DMS 273 (cell line): ENCODE measurements around the gene COMMD8.
"Not testable (repeated sequence)": the region's sequence is repeated elsewhere in the genome, so short reads cannot be mapped to it uniquely, and the experiment has no call there.

Experiments used
- DNase-seq: peaks from one replicate; lab custom pipeline; 2025; ENCODE audit not compliant: unreplicated experiment; lab: John Stamatoyannopoulos, UW

Gene COMMD8

DNA sequence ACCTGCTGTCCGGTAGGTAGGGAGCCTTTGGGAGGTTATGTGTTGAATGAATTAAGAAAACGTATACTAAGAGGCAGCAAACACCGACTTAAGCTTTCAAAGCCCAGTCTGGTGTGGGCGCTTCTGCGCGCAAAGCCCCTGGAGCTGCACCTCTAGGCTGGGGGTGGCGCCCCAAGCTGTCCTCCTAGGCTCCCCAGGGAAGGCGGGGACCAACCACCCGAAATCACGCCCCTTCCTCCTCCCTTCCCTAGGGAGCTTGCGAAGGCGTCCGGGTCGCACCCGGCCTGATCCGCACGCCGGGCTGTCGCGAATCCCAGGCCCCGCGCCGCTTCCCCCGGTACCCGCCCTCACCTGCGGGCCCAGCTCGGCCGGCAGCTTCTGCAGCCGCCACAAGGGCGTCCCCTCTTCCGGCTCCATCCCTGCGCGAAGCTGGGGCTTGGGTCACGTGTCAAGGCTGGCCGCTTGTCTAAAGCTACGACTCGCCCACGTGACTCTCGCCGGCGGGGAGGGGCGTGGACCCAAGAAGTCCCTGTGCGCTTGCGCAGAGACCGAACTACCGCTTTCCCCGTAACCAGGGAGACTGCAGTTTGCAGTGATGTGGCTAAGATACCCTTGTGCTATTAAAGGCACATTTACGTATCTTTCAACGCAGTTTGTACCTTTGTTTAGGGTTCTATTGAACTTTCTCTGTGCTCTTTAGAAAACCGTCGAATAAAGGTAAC, at the start of gene COMMD8:
Gene COMMD8 (minus strand): TSS at position 468 of the 722 bp plus-strand sequence. CDS start 51 bp downstream, at position 417.
- peak; percentile 97 for DNase-seq

DNA sequence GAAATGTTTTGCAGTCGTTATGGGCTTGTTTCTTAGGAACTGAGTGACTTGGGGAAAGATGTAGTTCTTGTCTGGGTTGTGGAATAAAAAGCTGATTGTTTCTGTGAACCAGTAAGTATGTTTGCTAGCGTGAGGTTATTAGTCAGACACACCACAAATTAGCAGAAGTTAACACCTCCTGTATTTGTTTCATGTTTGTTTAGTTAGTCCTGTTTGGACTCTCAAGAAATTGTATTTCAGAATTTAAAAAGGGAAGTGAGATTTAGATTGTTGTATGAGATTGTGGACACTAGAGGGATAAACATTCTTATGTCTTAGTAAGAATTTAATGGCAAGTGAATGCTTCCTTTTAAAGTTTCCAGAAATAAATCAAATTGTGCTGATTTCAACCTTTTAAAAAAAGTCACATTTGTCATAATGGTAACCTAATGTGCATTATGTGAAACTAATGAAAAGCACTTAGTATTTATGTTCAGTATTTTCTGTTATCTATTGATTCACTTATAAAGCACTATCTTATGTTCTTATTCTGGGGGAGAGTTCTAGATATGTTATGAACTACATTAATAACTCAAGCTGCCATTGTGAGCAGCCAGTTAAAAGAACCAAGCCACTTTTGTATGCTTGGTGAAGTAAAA, 47.1 kb upstream of the COMMD8 start:
- DNase-seq, result no peak

DNA sequence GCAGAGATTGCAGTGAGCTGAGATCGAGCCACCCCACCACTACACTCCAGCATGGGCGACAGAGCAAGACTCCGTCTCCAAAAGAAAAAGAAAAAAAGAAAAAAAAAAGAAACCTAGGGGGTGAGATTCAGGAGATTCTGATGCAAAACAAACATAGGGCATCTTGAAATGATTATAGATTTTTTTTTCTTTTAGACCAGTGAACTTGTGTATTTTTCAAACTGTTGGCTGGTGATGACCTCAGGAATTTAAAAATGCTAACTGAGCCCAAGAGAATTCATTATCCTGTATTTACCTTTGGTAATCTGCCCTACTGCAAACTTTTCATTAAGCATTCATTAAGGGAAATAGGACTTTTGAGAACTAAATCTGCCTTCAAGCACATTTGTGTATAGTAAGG, 42.2 kb upstream of the COMMD8 start:
- no peak for DNase-seq

DNA sequence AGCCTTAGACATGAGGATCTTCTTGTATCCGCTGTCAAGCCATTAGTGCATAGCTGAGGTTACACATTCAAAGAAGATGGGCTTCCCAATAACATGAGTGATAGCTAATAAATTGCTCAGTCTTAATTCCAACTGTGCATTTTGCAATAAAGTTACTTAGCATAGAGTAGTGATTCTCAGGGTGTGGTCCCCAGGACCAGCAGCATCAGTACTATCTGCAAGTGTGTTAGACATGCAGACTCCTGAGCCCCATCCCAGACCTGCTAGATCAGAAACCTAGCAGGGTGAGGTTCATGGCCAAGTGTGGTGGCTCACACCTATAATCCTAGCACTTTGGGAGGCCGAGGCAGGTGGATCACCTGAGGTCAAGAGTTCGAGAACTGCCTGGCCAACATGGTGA, 41.6 kb upstream of the COMMD8 start:
- no peak for DNase-seq

DNA sequence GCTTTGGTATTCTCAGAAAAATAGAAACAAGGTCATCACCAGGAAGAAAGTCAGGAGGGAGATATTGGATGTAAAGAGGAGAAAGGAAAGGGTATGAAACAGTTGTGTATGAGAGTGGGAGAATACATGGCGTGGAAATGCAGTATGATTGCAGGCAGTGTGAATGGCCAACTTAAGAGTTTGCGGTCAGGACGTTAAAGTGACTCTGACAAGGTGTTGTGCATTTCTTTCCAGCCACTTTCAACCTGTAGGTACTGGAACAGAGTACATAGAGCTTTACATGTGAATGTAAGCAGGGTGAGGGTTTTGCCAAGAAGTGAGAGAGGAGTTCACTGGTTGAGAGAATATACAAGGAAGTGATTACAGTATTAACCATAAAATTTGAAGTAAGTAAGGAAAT, 37.3 kb upstream of the COMMD8 start:
- DNase-seq, result no peak

DNA sequence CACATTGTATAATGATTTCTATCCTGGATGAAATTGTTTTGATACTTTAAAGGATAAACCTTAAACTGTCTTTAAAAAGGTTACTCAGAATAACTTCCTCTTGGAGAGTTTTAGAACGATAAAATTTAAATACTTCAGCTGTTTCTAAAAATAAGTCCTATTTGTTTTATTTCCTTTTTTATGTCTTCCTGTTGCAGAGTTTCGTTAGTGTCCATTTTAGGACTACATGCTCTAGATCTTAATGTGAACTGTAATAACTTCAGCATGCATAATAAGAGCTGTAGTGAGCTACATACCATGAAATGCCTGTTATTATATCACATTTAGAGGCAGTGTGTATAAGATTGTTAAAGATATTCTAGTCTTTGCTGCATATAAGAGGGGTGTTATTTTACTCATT, 36.2 kb upstream of the COMMD8 start:
- DNase-seq, result no peak

DNA sequence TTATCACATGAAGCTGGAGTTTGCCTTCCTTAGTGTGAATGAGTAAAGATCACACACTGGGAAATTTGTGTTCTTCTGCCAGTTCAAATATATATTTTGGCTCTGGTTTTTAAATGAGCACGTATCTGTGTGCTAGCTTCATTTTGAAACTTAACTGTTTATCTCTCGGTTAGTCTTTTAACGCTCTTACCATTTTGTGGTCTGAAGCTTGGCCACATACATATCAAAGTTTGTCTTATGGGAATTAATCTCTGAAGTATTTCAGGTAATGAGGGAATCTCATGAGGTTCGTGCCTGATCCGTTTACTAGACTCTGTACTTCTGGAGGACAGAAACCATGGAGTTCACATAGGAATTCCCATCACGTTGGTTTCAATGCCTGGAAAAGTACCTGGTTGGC, 35.4 kb upstream of the COMMD8 start:
- DNase-seq, result no peak

DNA sequence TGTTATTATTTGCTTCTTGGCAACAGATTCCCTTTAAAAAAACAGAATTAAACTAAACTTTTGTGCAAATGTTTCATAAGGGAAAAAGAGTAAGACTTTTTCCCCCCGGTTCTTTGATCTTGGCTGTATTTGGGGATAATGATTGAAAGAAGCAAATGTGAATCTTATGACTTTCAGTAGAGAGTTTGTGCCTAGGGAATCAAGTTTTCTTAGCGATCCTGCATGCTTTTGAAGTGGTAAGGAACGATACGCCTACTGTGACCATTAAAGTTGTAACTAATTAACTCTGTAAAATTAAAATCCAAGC, 30.6 kb upstream of the COMMD8 start:
- no peak for DNase-seq

DNA sequence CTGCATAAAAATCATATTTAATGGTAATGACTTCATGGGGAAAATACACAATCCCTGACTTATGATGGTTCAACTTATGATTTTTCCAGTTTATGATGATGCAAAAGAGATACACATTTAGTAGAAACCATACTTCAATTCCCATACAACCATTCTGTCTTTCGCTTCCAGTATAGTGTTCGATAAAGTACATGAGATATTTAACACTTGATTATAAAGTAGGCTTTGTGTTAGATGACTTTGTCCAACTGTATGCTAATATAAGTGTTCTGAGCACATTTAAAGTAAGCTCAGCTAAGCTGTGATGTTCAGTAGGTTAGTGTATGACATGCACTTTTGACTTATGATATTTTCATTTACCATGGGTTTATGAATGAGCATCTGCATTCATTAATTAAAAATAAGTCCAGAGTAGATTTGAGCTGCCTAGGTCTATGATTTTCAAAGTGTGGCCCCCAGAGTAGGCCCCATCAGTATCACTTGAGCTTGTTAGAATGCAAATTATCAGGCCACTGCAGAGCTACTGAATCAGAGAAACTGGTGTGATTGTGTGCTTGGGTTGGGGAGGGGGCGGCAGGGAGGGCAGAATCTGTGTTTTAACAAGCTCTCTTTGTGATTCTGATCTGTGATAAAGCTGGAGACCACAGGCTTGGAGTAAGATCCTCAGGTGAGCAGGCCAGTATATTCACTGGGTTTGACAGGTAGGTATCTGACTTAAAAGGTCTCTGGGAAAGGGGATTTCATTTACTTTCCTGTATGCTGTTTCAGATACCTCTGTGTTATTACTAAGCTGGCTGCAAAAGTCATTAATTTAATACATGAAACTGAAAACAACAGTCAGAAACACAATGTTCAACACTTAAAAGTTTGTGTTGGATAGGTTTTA, 30.0 kb upstream of the COMMD8 start:
- no peak for DNase-seq

DNA sequence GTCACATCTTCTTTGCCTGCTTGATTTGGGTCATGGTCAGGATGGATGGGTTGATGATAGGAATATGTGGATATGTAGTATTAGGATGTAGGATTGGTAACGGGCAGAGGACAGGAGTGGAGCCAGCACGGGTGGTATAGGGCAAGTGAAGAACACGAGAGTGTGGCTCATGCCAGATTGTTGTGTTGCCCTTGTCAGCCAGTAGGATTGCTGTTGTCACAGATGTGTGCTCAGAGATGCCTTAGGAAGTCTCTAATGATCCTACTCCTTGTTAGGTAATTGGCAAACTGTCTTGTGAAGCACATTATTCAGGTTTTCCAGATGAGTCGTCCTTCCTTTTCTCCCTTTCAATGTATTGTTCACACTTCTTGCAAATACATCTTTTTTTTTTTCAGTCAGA, 27.0 kb upstream of the COMMD8 start:
- peak; percentile 53 for DNase-seq

DNA sequence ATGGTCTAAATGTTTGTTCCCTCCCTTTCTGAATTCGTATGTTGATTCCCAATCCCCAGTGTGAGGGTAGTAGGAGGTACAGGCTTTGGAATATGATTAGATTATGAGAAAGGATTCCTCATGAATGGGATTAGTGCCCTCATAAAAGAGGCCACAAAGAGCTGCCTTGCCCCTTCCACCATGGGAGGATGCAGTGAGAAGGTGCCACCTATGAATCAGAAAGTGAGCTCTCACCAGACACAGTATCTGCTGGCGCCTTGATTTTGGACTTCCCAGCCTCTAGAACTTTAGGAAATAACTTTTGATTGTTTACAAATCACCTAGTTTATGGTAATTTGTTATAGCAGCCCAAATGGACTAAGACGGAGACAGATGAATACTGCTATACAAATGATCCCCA, 25.2 kb upstream of the COMMD8 start:
- no peak for DNase-seq

DNA sequence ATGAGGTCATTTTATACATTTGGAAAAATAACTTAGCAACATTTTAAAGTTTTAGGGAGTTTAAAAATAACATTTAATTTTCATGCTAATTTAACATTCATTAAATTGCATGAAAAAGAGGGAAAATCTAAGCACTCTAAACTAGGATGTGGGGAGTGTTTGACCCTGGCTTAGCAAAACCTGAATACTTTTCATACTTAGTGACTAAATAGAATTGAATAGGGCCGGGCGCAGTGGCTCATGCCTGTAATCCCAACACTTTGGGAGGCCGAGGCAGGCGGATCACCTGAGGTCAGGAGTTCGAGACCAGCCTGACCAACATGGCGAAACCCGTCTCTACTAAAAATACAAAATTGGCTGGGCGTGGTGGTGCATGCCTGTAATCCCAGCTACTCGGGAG, 23.2 kb upstream of the COMMD8 start:
- DNase-seq, result not testable (repeated sequence)

DNA sequence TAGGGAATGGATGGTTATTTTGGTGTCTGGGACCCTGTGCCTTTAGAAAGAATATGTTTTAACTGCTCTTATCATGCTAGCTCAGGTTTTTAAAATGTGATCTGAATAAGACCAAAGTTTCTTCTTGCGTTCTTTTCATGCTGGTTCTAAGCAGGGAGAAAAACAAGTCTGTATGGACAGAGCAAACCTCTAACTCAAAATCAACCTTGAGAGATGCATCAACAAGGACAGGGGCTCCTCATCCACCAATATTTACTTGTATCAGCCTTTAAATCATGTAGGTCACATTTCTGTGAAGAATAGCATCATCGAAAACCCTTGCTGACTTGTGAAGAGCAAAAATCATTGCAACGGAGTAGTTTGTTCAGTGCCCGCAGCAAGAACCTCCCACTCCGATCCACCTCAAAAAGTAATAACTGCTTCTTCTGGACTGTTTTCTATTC, 22.8 kb upstream of the COMMD8 start:
- DNase-seq, result no peak

DNA sequence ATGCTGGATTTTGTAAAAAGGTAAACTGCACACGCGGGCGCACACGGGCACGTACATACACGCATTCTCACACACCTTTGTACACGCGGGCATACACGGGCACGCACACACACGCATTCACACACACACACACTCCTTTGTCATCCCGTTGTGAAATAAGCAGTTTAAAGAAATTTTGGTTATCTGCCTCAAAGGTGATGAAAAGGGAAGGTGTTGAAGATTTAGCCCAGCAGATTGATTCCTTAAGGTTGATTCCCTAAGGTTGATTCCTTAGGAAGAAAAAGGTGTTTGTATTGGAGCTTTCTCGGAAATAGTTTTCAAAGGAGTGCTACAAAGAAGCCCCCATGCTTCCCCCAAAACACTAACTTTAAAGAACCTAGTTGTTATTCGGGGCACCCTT, 22.3 kb upstream of the COMMD8 start:
- no peak for DNase-seq

DNA sequence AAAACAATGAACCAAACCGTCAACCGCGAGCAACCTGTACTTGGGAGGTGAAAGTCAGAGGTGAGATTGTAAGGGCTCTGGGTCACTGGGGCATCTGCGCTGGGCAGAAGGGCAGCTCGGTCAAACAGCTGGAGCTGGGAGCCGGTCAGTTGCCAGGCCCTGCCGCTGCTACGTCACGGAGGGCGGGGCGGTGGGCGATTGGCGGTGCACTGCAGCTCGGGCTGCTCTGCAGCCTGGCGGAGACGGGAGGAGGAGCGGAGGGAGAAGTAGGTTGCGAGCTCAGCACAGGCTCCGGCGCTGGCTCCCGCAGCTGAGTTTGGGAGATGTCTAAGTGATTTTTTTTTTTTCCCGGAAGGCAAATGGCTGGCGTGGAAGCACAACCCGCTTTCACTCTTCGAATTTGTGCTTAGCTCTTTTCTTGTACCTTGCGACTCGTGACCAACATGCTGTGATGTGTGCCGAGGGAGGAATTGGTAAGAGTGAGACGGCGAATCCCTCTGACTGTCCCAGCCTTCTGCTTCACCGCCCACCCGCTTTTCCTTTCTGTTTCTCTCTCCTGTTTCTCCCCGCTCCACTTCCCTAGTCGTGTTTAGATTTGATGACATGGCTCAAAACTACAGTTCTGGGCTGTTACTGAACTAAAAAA, 21.7 kb upstream of the COMMD8 start, which contains the start of gene ATP10D:
Gene ATP10D (plus strand): TSS at position 229 of the 646 bp plus-strand sequence. CDS start 27,266 bp downstream, outside the sequence.
- DNase-seq, result peak; percentile 90

DNA sequence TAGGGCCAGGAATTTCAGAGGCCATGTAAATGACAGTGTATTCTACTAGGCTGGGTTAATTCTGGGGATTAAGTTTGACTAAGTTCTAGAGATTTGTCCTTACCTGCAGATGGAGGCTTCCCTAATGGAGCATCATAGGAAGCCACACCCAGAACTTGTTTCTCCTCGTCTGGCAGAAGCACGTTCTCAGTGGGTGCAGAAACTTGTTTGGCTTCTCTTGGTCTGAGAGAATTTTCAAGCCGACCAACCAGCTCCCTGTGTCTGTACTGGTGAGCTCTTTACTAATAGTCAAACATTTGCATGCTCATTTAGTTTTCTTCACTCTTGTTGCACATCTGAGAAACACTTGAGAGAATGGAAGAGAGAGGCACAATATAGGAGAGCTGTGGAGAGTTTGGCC, 20.7 kb upstream of the COMMD8 start:
- DNase-seq, result no peak

DNA sequence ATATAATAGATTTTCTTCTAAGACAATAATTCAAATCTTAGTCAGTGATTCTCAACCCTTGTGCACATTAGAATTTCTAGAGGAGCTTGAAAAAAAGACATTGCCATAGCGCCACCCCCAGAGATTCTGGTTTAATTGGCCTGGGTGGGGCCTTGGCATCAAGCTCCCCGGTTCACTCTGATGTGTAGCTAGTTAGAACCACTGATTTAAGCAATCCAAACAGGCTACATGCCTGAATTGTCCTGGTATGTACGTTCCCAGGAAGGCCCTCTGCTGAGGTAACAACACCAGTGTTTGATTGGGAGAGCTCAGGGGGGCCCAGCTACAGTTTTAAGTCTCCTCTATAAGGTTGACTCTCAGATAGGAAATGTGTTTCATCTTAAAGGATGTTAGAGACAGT, 20.2 kb upstream of the COMMD8 start:
- DNase-seq, result no peak

DNA sequence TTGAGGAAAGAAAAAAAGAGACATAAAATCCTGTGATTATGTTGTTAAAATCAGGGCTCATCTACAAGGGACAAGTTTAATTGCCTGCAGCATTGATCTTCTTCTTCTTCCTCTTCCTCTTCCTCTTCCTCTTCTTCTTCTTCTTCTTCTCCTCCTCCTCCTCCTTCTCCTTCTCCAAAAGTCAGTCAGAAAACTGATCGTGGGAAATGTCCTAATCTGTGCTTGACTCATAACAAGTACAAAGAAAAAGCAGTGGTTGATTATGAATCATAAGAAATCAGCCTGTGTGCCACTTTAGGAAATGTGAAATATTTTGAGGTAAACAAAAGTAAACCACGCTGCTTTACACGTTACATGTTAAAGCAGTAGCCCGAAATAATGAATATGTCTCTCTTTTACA, 18.8 kb upstream of the COMMD8 start:
- DNase-seq, result no peak

DNA sequence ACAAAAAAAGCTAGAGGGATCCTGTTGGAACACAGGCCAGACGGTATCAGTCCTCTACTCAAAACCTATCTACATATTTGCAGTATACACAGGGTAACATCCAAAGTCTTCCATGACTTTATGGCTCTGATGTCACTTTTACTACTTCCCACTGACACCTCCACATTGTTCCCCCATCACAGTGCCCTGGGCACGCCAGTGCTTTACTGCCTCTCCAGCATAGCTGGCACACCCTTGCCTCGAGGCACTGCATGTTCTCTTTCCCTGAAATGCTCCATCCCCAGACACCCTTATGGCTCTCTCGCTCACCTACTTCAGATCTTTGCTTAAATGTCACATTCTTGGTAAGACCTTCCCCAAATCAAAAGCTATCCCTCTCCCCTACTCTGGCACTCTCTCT, 15.3 kb upstream of the COMMD8 start:
- DNase-seq, result no peak

DNA sequence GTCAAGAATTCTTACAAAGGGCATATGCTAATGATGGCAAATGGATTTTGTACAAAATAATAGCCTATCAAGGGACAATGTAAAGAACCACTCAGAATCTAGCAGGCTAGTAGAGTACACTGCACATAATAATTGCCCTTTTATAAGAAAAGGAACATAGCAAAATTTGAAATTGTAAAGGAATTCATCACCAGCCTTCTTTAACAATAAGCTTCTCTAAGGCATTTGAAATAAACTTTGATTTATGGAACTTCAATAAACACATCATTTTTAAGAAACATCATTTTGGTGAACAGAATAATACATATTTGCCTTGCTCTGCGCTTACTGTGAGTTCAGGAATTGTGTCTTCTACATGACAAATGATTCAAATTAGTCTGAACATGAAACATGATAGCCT, 11.9 kb upstream of the COMMD8 start:
- no peak for DNase-seq

DNA sequence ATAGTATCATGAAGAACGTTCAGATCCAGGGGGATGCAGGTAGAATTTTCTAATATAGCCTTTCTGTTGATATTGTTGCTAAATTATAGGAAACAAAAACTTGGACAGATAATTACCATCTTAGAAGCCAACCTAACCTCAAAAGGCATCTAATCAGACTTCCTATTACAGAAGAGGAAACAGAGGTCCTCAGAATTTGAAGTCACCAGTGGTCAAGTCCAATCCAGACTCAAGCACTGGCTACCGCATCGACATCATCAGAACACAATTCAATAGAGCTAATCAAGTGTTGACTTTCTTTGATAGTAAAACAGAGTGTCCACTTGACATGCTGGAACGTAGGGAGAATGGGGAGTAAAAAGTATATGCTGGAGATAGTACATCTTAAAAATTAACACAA, 11.3 kb upstream of the COMMD8 start:
- DNase-seq, result no peak
